GM12892 (cell line): ENCODE data around the gene FIP1L1.

Experiments
- POLR2A ChIP-seq: IDR thresholded peaks from 2 replicates; pipeline ENCODE4 v1.6.1; 2011; ENCODE audit warnings: low read depth, low read length, control low read depth
- POLR2AphosphoS5 ChIP-seq: IDR thresholded peaks from 2 replicates; pipeline ENCODE4 v1.6.1; 2011; ENCODE audit warnings: low read depth, low read length, control low read depth
- TAF1 ChIP-seq: IDR thresholded peaks from 2 replicates; pipeline ENCODE4 v1.6.1; 2011; ENCODE audit warnings: low read depth, mild to moderate bottlenecking, control low read depth, low read length, borderline replicate concordance

DNA sequence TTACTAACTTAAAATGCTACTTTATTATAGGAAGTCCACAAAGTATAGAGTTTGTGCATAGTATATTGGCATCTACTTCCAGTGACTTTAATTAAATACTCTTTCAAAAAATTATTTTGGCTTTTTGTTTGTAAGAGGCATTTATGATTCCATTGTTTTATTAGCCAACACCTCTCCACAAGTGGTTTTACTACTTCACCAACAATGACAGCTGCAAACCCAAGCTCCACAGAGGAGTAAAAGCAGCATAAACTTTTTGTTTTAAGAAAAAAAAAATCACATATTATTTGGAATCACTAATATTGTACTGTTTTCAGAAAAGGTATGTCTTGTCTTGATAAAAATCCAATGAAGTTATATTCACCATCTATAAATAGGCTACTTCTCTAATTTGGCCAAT, 88.5 kb downstream of the FIP1L1 start:
- TF ChIP-seq POLR2A (no peak), POLR2AphosphoS5 (no peak), TAF1 (no peak)
